Measurements from ENCODE around the gene CD93.

- TF ChIP-seq CTCF (conservative IDR thresholded peaks at IDR 0.05 in 1 of 2, IDR thresholded peaks at IDR 0.05 in 1 of 2; ENCODE audit: low read depth in 1 of 2, low read length in 2 of 2) (no peak), EZH2 (IDR thresholded peaks at IDR 0.05; ENCODE audit: low read length, missing control alignments) (no peak)
Observed at GRCh38 chr20:23043376-23043775, 42.7 kb downstream of the CD93 start.
